Left renal cortex interstitium (tissue), 4 donors: ENCODE data around the gene PLEKHD1. TPM values are rescaled to one million over a fixed set of nuclear protein-coding genes. Genes with fewer than 3 reads are reported as not detected.
A peak's percentile ranks its signal among the peaks of the same experiment; 100 is the strongest.
"Not testable (repeated sequence)": the region's sequence is repeated elsewhere in the genome, so short reads cannot be mapped to it uniquely, and the experiment has no call there.

Experiments used
- DNase-seq, 4 donors: peaks; one replicate each; pipeline ENCODE4 v3.0.0-alpha.2; 2013; ENCODE audit warnings: low read depth in 4 of 4, low spot score in 2 of 4, missing footprints in 1 of 4
- polyA plus RNA-seq, 4 donors: library from polyadenylated mRNA; unstranded; fragments of 120-200 nt; gene quantifications; one replicate each; pipeline ENCODE4 v1.2.1, GENCODE V29; 2013; ENCODE audit not compliant: insufficient read length in 4 of 4

PLEKHD1 gene
- 1 to 10 TPM; 3.7 to 6.6 (median 4.9) TPM for polyA plus RNA-seq

DNA sequence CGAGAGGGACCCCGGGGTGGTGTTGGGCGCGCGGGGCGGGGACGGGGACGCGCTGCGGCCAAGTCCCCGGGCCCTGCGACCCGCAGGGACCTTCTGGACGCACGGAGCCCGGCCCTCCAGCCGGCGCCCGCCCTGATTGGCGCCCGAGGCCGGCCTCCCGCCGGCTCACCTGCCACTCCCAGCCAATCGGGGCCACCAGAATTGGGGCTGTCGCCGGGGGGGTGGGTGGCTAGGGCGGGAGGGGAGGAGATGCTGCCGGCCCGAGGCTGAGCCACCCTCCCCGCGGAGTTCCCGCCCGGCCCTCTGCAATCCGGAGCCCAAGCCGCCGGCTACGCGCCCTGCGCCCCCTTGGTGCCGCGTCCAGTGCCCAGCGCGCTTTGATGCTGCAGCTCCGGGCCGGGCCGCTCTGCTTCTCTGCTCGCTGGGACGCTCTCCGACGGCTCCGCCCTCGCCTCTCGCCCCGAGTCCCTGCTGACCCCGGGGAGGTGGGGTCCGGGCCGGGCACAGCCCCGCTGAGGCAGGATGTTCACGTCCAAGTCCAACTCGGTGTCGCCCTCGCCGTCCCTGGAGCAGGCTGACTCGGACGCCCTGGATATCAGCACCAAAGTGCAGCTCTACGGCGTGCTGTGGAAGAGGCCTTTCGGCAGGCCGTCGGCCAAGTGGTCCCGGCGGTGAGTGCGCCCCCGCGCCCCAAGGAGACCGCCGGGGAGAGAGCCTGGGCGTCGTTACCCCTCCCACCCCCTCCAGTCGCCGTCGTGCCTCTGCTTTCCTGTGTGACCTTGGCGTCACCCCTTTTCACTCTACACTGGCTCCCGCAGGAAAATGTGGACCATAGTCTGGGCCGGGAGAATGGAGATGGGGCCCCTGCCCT, at the start of gene PLEKHD1:
PLEKHD1 (plus strand) TSS at position 285 of the 871 bp plus-strand sequence; CDS start at position 523, 238 bp downstream.
- DNase-seq: no peak

DNA sequence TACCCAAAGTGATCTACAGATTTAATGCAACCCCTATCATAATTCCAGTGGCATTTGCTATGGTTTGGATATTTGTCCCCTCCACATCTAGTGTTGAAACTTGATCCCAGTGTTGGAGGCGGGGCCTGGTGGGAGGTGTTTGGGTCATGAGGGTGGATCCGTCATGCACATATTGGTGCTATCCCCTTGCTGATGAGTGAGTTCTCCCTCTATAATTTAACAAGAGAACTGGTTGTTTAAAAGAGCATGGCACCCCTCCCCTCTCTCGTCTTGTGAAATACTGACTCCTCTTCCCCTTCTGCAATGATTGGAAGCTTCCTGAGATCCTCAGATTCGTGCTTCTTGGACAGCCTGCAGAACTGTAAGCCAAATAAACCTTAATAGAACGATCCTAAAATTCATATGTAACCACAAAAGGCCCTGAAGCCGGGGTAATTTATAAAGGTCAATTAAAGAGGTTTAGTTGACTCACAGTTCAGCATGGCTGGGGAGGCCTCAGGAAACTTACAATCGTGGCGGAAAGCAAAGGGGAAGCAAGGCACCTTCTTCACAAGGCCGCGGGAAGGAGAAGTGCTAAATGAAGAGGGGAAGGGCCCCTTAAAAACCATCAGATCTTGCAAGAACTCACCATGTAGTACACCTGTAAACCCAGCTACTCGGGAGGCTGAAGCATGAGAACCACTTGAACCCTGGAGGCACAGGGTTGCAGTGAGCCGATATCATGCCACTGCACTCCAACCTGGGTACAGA, 44.8 kb upstream of the PLEKHD1 start:
- DNase-seq: no peak

DNA sequence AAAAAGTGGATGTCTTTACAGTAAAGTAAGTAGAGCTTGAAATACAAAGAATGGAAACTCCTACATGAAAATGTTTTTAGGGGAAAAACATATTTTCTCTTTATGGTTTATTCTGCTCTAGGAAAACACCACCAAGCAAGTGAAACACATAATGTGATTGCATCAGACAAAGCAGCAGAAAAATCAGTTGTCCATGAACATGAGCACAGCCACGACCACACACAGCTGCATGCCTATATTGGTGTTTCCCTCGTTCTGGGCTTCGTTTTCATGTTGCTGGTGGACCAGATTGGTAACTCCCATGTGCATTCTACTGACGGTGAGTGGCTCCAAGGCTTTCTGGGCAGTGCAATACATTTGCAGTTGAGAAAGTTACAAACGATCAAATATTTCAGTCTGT, 42.6 kb upstream of the PLEKHD1 start:
- no peak for DNase-seq

DNA sequence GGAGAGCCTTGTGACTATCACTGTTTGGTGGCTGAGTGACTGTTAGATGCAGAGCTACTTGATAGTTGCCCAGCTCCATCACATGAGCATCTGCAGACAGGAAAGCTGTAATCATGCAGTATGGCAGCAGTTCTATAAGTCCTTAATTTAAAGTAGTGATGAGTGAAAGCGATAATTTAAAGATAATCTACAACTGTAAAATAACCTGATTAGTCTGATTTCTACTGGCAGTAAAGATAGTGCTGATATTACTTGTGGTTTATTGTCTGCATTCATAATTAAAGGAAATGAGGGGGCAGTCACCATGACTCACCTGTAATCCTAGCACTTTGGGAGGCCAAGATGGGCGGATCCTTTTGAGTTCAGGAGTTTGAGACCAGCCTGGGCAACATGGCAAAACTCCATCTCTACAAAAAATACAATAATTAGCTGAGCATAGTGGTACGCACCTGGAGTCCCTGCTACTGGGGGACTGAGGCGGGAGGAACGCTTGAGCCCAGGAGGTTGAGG, 41.2 kb upstream of the PLEKHD1 start:
- DNase-seq: no peak

DNA sequence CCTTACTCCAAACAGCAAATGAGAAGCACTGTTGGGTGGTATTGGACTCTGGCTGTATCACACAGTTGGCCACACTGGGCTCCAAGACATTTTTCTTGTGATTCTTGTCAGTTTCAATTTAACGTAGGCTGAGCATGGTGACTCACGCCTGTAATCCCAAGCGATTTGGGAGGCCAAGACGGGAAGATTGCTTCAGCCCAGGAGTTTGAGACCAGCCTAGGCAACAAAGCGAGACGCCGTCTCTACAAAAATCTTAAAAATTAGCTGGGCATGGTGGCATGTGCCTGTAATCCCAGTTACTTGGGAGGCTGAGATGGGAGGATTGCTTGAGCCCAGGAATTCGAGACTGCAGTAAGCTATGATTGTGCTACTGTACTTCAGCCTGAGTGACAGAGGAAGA, 35.3 kb upstream of the PLEKHD1 start:
- no peak for DNase-seq

DNA sequence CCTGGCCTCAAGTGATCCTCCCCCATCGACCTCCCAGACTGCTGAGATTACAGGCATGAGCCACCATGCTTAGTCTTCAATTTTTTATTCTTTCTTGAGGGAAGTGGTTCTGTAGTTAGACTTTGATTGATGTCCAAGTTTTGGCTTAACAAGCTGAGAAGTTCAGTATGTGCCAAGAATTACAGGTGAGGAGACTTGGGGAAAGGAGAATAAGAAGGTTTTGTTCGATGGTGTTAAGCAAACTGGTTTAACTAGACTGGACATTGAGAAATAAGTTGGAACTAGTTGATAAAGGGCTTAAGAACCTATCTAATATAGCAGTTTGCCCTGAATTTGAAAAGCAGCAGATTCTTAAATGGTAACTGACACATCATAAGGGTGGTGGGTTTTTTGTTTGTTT, 32.6 kb upstream of the PLEKHD1 start:
- no peak for DNase-seq

- no peak for DNase-seq
Observed at GRCh38 chr14:69458350-69458749, 26.2 kb upstream of the PLEKHD1 start.

- DNase-seq: no peak
Observed at GRCh38 chr14:69459122-69459521, 25.4 kb upstream of the PLEKHD1 start.

DNA sequence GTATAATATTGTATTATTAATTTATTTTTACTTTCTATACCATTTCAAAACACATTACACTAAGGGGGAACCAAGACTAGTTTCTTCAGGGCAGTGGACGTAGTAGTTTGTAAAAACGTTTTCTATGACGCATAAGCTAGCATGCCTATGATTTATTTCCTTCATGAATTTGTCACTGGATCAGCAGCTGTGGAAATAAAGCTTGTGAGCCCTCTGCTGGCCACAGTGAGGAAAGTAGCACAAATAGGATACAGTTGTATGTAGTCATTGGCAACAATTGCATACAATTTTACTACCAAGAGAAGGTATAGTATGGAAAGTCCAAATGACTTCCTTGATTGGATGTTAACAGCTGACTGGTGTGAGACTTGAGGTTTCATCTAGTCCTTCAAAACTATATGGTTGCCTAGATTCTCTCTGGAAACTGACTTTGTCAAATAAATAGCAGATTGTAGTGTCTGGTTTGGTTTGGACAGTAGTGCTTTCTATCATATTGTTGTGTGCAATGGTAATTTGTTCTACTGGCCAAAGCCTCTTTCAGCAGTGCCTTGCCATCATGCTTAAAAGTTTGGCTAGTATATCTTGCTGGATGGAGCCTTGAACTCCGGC, 24.3 kb upstream of the PLEKHD1 start:
- DNase-seq: peak in 3 of 4 donors; percentile 17 to 65 (median 37)

- DNase-seq: no peak
Observed at GRCh38 chr14:69464379-69464778, 20.1 kb upstream of the PLEKHD1 start.

DNA sequence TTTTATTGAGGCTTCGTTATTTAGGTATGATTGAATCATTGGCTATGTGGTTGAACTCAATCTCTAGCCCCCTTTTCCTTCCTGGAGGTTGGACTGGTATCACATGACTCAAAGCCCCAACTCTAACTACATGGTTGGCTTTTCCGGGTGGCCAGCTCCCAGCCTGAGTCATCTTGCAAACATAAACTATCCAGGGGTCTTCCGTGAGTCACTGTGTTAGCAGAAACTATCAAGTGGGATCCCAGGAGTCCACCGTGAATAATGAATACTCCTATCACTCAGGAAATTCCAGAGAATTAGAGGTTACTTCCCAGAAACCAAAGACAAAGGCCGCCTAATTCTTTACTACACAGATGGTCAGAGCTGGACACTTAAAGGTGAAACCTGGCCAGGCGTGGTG, 19.7 kb upstream of the PLEKHD1 start:
- DNase-seq: no peak

DNA sequence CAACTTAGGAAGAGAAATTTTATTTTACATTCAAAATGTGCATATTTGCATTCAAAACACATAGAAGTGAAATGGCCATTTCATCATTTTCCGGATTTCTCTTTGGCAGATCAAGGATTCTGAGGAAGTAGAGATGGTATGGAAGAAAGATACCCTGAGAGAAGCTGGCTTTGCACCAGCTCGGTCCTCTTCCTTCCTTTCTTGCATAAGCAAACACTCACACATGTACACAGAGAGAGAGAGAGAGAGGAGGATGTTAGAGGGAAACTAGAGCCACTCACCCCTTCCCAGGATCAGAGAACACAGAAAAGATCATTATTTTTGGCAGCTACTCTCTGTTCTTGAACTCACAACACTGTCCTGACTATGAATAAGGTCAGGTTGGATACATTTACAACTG, 15.6 kb upstream of the PLEKHD1 start:
- no peak for DNase-seq

- no peak for DNase-seq
Observed at GRCh38 chr14:69471436-69471835, 13.1 kb upstream of the PLEKHD1 start.

DNA sequence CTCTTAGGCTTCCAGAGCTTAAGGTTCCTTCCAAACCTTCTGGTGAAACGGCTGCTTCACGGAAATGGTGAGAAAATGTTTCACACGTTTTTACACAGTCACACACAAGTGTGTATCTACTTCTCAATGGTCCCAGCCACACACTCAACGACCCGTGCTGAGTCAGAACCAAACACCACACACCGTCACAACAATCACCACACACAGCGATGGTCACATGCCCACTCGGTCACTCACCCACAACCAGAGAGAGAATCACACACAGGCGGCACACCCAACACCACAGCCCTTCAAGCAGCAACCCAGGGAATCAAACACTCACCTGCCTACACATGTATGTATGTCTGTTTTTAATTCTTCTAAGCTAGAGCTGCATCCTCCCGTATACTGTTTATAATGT, 12.6 kb upstream of the PLEKHD1 start:
- no peak for DNase-seq

- no peak for DNase-seq
Observed at GRCh38 chr14:69473260-69473659, 11.3 kb upstream of the PLEKHD1 start.

DNA sequence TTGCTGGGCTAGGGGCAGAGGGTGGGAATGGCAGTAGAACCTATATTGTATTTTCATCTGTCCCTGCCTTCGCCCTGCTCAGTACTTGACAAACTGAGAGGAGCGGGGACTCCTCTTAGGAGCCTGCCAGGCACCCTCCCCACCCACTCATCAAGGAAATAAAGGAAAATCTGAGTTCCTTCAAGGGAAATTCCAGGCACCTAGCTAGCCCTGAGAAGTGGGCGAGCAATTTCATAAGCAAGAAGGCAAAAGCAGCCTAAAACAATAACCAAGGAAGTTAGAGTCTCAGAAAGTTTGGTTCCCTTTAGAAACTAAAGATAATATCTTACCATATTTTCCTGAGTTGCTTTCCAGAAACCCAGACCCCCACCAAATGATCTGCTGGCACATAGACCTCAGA, 10.6 kb upstream of the PLEKHD1 start:
- DNase-seq: no peak

DNA sequence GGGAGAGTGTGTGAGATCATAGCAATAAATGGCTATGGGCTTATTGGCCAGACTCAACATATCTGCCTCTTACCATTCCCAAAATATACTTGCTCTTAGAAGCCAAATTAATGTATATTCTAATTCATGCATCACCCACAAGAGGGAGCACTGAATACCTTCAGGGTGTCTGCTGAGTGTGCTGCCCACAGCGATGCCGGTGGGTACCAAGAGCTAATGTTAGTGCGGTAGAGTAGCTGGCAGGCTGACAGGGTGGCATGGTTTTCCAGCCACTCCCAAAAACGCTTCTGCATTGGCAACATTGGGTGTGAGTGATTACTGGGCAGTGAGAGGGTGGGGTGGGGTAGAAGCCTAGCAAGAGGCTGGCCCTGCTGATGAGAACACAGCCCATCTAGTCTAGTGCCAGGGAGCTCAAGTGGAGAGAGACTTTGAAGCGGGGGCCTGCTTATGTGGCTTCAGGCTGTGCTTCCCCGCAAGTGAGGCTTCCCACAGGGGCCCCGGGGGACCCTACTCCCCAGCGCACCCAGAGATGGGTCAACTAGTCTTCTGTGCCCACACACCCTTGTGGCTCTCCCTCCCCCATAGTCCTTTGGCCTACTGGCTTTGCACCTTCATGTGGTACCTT, 9.2 kb upstream of the PLEKHD1 start:
- no peak for DNase-seq

- not testable (repeated sequence) for DNase-seq
Observed at GRCh38 chr14:69476824-69477450, 7.6 kb upstream of the PLEKHD1 start.

DNA sequence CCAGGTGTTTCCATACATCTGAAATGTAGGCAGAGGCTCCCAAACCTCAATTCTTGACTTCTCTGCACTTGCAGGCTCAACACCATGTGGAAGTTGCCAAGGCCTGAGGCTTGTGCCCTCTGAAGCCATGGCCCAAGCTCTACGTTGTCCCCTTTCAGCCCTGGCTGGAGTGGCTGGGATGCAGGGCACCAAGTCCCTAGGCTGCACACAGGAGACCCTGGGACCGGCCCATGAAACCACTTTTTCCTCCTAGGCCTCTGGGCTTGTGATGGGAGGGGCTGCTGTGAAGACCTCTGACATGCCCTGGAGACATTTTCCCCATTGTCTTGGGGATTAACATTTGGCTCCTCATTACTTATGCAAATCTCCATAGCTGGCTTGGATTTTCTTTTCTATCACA, 6.5 kb upstream of the PLEKHD1 start:
- not testable (repeated sequence) for DNase-seq

DNA sequence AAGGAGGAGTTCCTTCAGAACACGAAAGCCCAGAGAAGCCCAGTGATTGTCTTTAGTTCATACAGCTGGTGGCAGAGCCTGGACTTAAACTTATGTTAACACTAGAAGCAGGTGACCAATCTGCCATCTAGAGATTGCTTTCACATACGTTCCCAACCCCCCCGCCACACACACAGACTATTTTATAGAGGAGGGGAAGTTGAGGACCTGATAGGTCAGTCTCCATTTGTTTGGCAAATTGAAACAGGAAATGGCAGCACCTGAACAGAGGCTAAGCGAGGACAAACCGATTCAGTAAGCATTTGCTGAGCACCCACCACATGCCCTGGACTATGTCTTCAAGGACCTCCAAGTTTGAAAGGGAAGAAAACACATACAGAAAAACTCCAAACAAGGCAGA, 4.8 kb upstream of the PLEKHD1 start:
- DNase-seq: no peak
